GM23338 (cell line): ENCODE results near the gene TULP4. TPM values are rescaled to one million over a fixed set of nuclear protein-coding genes. Genes with fewer than 3 reads are reported as not detected.

Experiments
- ATAC-seq: fragments of 200-7000 bp; cut with Tn5 transposase; 3 replicates; pipeline ENCODE4 v1.9.1; 2020
- DNase-seq: peaks from one replicate; pipeline ENCODE4 v3.0.0-alpha.2; 2015; ENCODE audit warnings: low spot score
- H2AFZ ChIP-seq: fragments of 200-600 bp; sonication (generic); 2 replicates; pipeline ENCODE4 v1.8.0; 2016; ENCODE audit warnings: antibody characterized with exemption, mild to moderate bottlenecking, moderate library complexity
- H3F3A ChIP-seq: fragments of 200-600 bp; sonication (generic); replicated peaks from 2 replicates; pipeline ENCODE4 v1.8.0; 2017; ENCODE audit warnings: antibody characterized with exemption, mixed run types, low read depth
- H3K27ac ChIP-seq: fragments of 200-600 bp; sonication (generic); 2 replicates; pipeline ENCODE4 v1.6.1; 2016; ENCODE audit warnings: low read depth
- H3K27me3 ChIP-seq: fragments of 200-600 bp; sonication (generic); 2 replicates; pipeline ENCODE4 v1.8.0; 2016; ENCODE audit warnings: mild to moderate bottlenecking, mixed run types, moderate library complexity; ENCODE audit not compliant: insufficient read depth
- H3K36me3 ChIP-seq: fragments of 200-600 bp; sonication (generic); 2 replicates; pipeline ENCODE4 v1.8.0; 2016; ENCODE audit warnings: mild to moderate bottlenecking; ENCODE audit not compliant: insufficient read depth
- H3K4me1 ChIP-seq: fragments of 200-600 bp; sonication (generic); 2 replicates; pipeline ENCODE4 v1.8.0; 2016; ENCODE audit warnings: mild to moderate bottlenecking, moderate library complexity; ENCODE audit not compliant: insufficient read depth
- H3K4me2 ChIP-seq: fragments of 200-600 bp; sonication (generic); 2 replicates; pipeline ENCODE4 v1.7.1; 2017; ENCODE audit warnings: mixed run types
- H3K4me3 ChIP-seq: fragments of 200-600 bp; sonication (generic); 2 replicates; pipeline ENCODE4 v1.6.1; 2016; ENCODE audit warnings: mixed run types
- H3K79me2 ChIP-seq: fragments of 200-600 bp; sonication (generic); replicated peaks from 2 replicates; pipeline ENCODE4 v1.8.0; 2017; ENCODE audit warnings: mild to moderate bottlenecking; ENCODE audit not compliant: insufficient read depth
- H3K9me2 ChIP-seq: fragments of 200-600 bp; sonication (generic); 2 replicates; pipeline ENCODE4 v1.8.0; 2017; ENCODE audit not compliant: insufficient read depth
- H4K20me1 ChIP-seq: fragments of 200-600 bp; sonication (generic); replicated peaks from 2 replicates; pipeline ENCODE4 v1.8.0; 2017; ENCODE audit warnings: mild to moderate bottlenecking; ENCODE audit not compliant: insufficient read depth
- H3K27ac Mint-ChIP-seq: 2 replicates; pipeline ENCODE4 v1.8.0; 2020; ENCODE audit warnings: inconsistent platforms, mild to moderate bottlenecking, moderate library complexity, mixed read lengths
- H3K27me3 Mint-ChIP-seq: 3 replicates; pipeline ENCODE4 v1.8.0; 2022; ENCODE audit warnings: low read depth, mild to moderate bottlenecking, moderate library complexity, mixed read lengths, inconsistent platforms; ENCODE audit not compliant: insufficient read depth, poor library complexity
- H3K36me3 Mint-ChIP-seq: 3 replicates; pipeline ENCODE4 v1.8.0; 2021; ENCODE audit warnings: low read depth, mild to moderate bottlenecking, inconsistent platforms, moderate library complexity, mixed read lengths
- H3K4me1 Mint-ChIP-seq: 3 replicates; pipeline ENCODE4 v1.8.0; 2020; ENCODE audit warnings: mild to moderate bottlenecking, inconsistent platforms, mixed read lengths
- H3K4me3 Mint-ChIP-seq: 3 replicates; pipeline ENCODE4 v1.8.0; 2021; ENCODE audit warnings: moderate library complexity, mild to moderate bottlenecking, inconsistent platforms, mixed read lengths
- H3K9me3 Mint-ChIP-seq: 3 replicates; pipeline ENCODE4 v1.8.0; 2020; ENCODE audit warnings: moderate library complexity, mild to moderate bottlenecking, inconsistent platforms, mixed read lengths
- STAT1 ChIP-seq: IDR thresholded peaks from one replicate; pipeline ENCODE4 v1.6.1; 2016; ENCODE audit warnings: antibody characterized with exemption; ENCODE audit not compliant: unreplicated experiment
- ZNF114 ChIP-seq: fragments of 250-450 bp; sonication (Bioruptor Pico); IDR thresholded peaks from 2 replicates; pipeline ENCODE4 v1.5.0; 2020; ENCODE audit warnings: mild to moderate bottlenecking, moderate library complexity
- polyA plus RNA-seq: library from polyadenylated mRNA; unstranded; fragments of >200 nt; fragmentation: Nextera tagmentation; extraction: Ambion mirVana; gene quantifications from 2 replicates; pipeline ENCODE4 v1.2.1, GENCODE V29; 2016
- total RNA-seq: library from RNA; depleted of rRNA; stranded (reverse); fragments of >200 nt; shearing (Covaris generic); gene quantifications from 2 replicates; pipeline ENCODE4 v1.2.3, GENCODE V29; 2014
- TF ChIP-seq, protein P1 (sequence below): IDR thresholded peaks from 2 replicates; pipeline ENCODE4 v1.6.1; 2016; ENCODE audit warnings: antibody characterized with exemption
- TF ChIP-seq, protein P2 (sequence below): fragments of 250-450 bp; sonication (Bioruptor Pico); IDR thresholded peaks from 2 replicates; pipeline ENCODE4 v1.5.0; 2020; ENCODE audit warnings: mild to moderate bottlenecking, moderate library complexity
- TF ChIP-seq, protein P3 (sequence below): IDR thresholded peaks from one replicate; pipeline ENCODE4 v1.6.1; 2018; ENCODE audit warnings: antibody characterized with exemption; ENCODE audit not compliant: unreplicated experiment

The TULP4 gene
- total and polyA plus RNA-seq, 2 experiments from 2014 or later: 31.2 to 50.2 TPM

DNA sequence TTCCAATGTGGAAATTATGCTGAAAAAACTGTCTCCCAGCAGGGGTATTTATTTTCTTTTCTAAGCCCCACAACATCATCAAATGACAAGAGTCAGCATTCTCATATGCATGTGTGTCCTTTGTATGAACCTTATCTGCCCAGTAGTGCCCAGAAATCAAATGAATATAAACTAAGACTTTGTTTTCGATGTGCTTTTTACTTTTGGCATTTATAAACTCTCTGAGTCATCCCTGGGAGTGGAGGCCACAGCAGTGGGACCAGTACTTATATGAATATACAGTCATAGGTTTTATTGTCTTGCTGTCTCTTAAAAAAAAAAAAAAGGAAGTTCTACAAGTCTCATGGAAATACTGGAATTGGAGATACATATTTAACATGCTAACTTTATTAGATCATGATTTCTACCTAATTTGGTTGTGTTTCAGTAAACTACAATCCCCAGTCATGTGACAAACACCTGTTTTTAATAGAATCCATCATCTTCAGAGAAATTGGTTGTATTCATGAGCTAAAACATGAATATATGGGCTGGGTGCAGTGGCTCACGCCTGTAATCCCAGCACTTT lies 148.4 kb downstream of the TULP4 start (continued):
- no peak for TF ChIP-seq STAT1
- TF ChIP-seq, protein P1, sequence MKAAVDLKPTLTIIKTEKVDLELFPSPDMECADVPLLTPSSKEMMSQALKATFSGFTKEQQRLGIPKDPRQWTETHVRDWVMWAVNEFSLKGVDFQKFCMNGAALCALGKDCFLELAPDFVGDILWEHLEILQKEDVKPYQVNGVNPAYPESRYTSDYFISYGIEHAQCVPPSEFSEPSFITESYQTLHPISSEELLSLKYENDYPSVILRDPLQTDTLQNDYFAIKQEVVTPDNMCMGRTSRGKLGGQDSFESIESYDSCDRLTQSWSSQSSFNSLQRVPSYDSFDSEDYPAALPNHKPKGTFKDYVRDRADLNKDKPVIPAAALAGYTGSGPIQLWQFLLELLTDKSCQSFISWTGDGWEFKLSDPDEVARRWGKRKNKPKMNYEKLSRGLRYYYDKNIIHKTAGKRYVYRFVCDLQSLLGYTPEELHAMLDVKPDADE: no peak

DNA sequence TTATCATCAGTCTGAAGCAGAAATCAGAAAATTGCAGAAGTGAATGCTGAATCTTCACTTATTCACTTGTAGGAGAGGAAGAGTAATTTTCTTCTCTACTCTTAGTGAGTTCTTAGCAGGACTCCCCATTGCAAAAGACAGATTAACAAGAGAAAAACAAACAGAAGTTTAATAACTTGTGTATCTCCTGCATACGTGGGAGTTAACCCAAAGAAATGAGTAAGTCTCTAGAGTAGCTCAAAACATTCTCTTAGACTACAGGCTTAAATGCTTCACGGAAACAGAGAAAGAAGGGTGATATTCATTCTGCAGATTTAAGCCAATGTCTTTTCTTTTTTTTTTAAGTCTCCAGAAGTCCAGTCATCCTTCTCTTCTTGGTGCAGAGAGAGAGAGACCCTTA lies 149.7 kb downstream of the TULP4 start:
- Histone ChIP-seq H4K20me1 (no peaks in the 10 kb centered on the region; the same call in 1 of the 2 replicates), H3K4me2 (no peak overlapping the region), H3K27ac (no peak overlapping the region), H3K4me3 (no peak overlapping the region), H2AFZ (no peak overlapping the region), H3K79me2 (no peaks in the 10 kb centered on the region), H3K36me3 (no peaks in the 10 kb centered on the region), H3K9me2 (no peaks in the 10 kb centered on the region), H3K4me1 (peaks cover 54% of the 10 kb centered on the region), H3K27me3 (peaks cover 18% of the 10 kb centered on the region), H3F3A (no peaks in the 10 kb centered on the region; the same call in 1 of the 2 replicates)
- no peak overlapping the region for H3K4me3 Mint-ChIP-seq
- no peak overlapping the region for H3K27ac Mint-ChIP-seq
- H3K27me3 Mint-ChIP-seq: peaks cover 25% of the 10 kb centered on the region
- no peak for TF ChIP-seq ZNF114 (CRISPR knock-in tag)
- TF ChIP-seq, protein P2, sequence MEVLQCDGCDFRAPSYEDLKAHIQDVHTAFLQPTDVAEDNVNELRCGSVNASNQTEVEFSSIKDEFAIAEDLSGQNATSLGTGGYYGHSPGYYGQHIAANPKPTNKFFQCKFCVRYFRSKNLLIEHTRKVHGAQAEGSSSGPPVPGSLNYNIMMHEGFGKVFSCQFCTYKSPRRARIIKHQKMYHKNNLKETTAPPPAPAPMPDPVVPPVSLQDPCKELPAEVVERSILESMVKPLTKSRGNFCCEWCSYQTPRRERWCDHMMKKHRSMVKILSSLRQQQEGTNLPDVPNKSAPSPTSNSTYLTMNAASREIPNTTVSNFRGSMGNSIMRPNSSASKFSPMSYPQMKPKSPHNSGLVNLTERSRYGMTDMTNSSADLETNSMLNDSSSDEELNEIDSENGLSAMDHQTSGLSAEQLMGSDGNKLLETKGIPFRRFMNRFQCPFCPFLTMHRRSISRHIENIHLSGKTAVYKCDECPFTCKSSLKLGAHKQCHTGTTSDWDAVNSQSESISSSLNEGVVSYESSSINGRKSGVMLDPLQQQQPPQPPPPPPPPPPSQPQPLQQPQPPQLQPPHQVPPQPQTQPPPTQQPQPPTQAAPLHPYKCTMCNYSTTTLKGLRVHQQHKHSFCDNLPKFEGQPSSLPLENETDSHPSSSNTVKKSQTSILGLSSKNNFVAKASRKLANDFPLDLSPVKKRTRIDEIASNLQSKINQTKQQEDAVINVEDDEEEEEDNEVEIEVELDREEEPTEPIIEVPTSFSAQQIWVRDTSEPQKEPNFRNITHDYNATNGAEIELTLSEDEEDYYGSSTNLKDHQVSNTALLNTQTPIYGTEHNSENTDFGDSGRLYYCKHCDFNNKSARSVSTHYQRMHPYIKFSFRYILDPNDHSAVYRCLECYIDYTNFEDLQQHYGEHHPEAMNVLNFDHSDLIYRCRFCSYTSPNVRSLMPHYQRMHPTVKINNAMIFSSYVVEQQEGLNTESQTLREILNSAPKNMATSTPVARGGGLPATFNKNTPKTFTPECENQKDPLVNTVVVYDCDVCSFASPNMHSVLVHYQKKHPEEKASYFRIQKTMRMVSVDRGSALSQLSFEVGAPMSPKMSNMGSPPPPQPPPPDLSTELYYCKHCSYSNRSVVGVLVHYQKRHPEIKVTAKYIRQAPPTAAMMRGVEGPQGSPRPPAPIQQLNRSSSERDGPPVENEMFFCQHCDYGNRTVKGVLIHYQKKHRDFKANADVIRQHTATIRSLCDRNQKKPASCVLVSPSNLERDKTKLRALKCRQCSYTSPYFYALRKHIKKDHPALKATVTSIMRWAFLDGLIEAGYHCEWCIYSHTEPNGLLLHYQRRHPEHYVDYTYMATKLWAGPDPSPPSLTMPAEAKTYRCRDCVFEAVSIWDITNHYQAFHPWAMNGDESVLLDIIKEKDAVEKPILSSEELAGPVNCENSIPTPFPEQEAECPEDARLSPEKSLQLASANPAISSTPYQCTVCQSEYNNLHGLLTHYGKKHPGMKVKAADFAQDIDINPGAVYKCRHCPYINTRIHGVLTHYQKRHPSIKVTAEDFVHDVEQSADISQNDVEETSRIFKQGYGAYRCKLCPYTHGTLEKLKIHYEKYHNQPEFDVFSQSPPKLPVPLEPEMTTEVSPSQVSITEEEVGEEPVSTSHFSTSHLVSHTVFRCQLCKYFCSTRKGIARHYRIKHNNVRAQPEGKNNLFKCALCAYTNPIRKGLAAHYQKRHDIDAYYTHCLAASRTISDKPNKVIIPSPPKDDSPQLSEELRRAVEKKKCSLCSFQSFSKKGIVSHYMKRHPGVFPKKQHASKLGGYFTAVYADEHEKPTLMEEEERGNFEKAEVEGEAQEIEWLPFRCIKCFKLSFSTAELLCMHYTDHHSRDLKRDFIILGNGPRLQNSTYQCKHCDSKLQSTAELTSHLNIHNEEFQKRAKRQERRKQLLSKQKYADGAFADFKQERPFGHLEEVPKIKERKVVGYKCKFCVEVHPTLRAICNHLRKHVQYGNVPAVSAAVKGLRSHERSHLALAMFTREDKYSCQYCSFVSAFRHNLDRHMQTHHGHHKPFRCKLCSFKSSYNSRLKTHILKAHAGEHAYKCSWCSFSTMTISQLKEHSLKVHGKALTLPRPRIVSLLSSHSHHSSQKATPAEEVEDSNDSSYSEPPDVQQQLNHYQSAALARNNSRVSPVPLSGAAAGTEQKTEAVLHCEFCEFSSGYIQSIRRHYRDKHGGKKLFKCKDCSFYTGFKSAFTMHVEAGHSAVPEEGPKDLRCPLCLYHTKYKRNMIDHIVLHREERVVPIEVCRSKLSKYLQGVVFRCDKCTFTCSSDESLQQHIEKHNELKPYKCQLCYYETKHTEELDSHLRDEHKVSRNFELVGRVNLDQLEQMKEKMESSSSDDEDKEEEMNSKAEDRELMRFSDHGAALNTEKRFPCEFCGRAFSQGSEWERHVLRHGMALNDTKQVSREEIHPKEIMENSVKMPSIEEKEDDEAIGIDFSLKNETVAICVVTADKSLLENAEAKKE (CRISPR knock-in tag): no peak
- TF ChIP-seq, protein P3, sequence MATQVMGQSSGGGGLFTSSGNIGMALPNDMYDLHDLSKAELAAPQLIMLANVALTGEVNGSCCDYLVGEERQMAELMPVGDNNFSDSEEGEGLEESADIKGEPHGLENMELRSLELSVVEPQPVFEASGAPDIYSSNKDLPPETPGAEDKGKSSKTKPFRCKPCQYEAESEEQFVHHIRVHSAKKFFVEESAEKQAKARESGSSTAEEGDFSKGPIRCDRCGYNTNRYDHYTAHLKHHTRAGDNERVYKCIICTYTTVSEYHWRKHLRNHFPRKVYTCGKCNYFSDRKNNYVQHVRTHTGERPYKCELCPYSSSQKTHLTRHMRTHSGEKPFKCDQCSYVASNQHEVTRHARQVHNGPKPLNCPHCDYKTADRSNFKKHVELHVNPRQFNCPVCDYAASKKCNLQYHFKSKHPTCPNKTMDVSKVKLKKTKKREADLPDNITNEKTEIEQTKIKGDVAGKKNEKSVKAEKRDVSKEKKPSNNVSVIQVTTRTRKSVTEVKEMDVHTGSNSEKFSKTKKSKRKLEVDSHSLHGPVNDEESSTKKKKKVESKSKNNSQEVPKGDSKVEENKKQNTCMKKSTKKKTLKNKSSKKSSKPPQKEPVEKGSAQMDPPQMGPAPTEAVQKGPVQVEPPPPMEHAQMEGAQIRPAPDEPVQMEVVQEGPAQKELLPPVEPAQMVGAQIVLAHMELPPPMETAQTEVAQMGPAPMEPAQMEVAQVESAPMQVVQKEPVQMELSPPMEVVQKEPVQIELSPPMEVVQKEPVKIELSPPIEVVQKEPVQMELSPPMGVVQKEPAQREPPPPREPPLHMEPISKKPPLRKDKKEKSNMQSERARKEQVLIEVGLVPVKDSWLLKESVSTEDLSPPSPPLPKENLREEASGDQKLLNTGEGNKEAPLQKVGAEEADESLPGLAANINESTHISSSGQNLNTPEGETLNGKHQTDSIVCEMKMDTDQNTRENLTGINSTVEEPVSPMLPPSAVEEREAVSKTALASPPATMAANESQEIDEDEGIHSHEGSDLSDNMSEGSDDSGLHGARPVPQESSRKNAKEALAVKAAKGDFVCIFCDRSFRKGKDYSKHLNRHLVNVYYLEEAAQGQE: no peak
- peaks cover 24% of the 10 kb centered on the region for H3K36me3 Mint-ChIP-seq
- H3K4me1 Mint-ChIP-seq: peaks cover 77% of the 10 kb centered on the region
- H3K9me3 Mint-ChIP-seq: peaks cover 13% of the 10 kb centered on the region; the same call in 2 of the 3 replicates
- no peak for ATAC-seq
- DNase-seq: no peak
